Liver (tissue), 9 donors: ENCODE measurements around the gene MAL. TPM values are rescaled to one million over a fixed set of nuclear protein-coding genes. Genes with fewer than 3 reads are reported as not detected.

ENCODE experiments used
- DNase-seq: peaks from one replicate; pipeline ENCODE4 v3.0.0-alpha.2; 2017; ENCODE audit warnings: low spot score
- H3K27ac ChIP-seq, 2 donors: one replicate each; pipeline ENCODE4 v1.7.0; 2013; ENCODE audit warnings: inconsistent platforms in 2 of 2, low read length in 2 of 2, control low read depth in 1 of 2, low read depth in 1 of 2, mild to moderate bottlenecking in 1 of 2
- H3K27me3 ChIP-seq, 4 donors: one replicate each; pipeline versions ENCODE4 v1.6.1 to v1.7.0; 2013; ENCODE audit warnings: low read length in 3 of 4, inconsistent platforms in 1 of 4, mild to moderate bottlenecking in 1 of 4, moderate library complexity in 1 of 4; ENCODE audit not compliant: control insufficient read depth in 4 of 4, insufficient read depth in 4 of 4
- H3K36me3 ChIP-seq, 4 donors: one replicate each; pipeline versions ENCODE4 v1.6.1 to v1.7.0; 2013; ENCODE audit warnings: low read length in 3 of 4, mild to moderate bottlenecking in 3 of 4, low read depth in 1 of 4, moderate library complexity in 1 of 4; ENCODE audit not compliant: control insufficient read depth in 4 of 4, insufficient read depth in 3 of 4
- H3K4me1 ChIP-seq, 4 donors: one replicate each; pipeline versions ENCODE4 v1.6.1 to v1.7.0; 2013; ENCODE audit warnings: low read length in 3 of 4, mild to moderate bottlenecking in 3 of 4, moderate library complexity in 1 of 4; ENCODE audit not compliant: control insufficient read depth in 4 of 4, insufficient read depth in 4 of 4
- H3K4me3 ChIP-seq, 3 donors: one replicate each; pipeline versions ENCODE4 v1.6.1 to v1.7.0; 2013; ENCODE audit warnings: low read length in 3 of 3, control low read depth in 1 of 3, low read depth in 1 of 3, mild to moderate bottlenecking in 1 of 3
- H3K9ac ChIP-seq, 2 donors: one replicate each; pipeline ENCODE4 v1.7.0; 2013; ENCODE audit warnings: low read length in 2 of 2, mild to moderate bottlenecking in 2 of 2, moderate library complexity in 2 of 2, control low read depth in 1 of 2, low read depth in 1 of 2
- H3K9me3 ChIP-seq, 4 donors: one replicate each; pipeline versions ENCODE4 v1.6.1 to v1.7.0; 2013; ENCODE audit warnings: low read length in 3 of 4; ENCODE audit not compliant: control insufficient read depth in 4 of 4
- EGR1 ChIP-seq, 2 donors: IDR thresholded peaks; 2 replicates each; pipeline ENCODE4 v1.6.1; 2016 to 2018; ENCODE audit warnings: antibody characterized with exemption in 2 of 2, low read depth in 2 of 2
- FOXA1 ChIP-seq: IDR thresholded peaks from 2 replicates; pipeline ENCODE4 v1.6.1; 2016; ENCODE audit warnings: antibody characterized with exemption
- FOXA2 ChIP-seq: IDR thresholded peaks from 2 replicates; pipeline ENCODE4 v1.6.1; 2016; ENCODE audit warnings: antibody characterized with exemption
- GABPA ChIP-seq, 2 donors: IDR thresholded peaks in 1 of 2; conservative IDR thresholded peaks in 1 of 2; 2 replicates each; pipeline ENCODE4 v1.6.1; 2016; ENCODE audit warnings: antibody characterized with exemption in 2 of 2, mild to moderate bottlenecking in 1 of 2, moderate library complexity in 1 of 2
- HNF4A ChIP-seq, 2 donors: conservative IDR thresholded peaks; 2 replicates each; pipeline ENCODE4 v1.6.1; 2016; ENCODE audit warnings: antibody characterized with exemption in 2 of 2, mild to moderate bottlenecking in 2 of 2
- HNF4G ChIP-seq: IDR thresholded peaks from 2 replicates; pipeline ENCODE4 v1.6.1; 2016; ENCODE audit warnings: antibody characterized with exemption
- JUND ChIP-seq, 2 donors: IDR thresholded peaks; 2 replicates each; pipeline ENCODE4 v1.6.1; 2016; ENCODE audit warnings: antibody characterized with exemption in 2 of 2
- NR2F2 ChIP-seq: IDR thresholded peaks from 2 replicates; pipeline ENCODE4 v1.6.1; 2016; ENCODE audit warnings: antibody characterized with exemption
- RAD21 ChIP-seq, 2 donors: IDR thresholded peaks; 2 replicates each; pipeline ENCODE4 v1.6.1; 2016; ENCODE audit warnings: antibody characterized with exemption in 2 of 2, mild to moderate bottlenecking in 2 of 2
- RXRA ChIP-seq, 2 donors: IDR thresholded peaks; 2 replicates each; pipeline ENCODE4 v1.6.1; 2017 to 2018; ENCODE audit warnings: antibody characterized with exemption in 2 of 2, mild to moderate bottlenecking in 1 of 2
- SP1 ChIP-seq: IDR thresholded peaks from 2 replicates; pipeline ENCODE4 v1.6.1; 2018; ENCODE audit warnings: antibody characterized with exemption, mild to moderate bottlenecking
- TAF1 ChIP-seq: conservative IDR thresholded peaks from 2 replicates; pipeline ENCODE4 v1.6.1; 2016; ENCODE audit warnings: antibody characterized with exemption, mild to moderate bottlenecking
- YY1 ChIP-seq: IDR thresholded peaks from 2 replicates; pipeline ENCODE4 v1.6.1; 2016; ENCODE audit warnings: antibody characterized with exemption, mild to moderate bottlenecking
- WGBS: extraction: QIAGEN DNeasy Blood & Tissue Kit; methylation state at CpG from one replicate; pipeline ENCODE4 v1.1.7; 2013; 5-methylcytosine and 5-hydroxymethylcytosine counted together
- polyA plus RNA-seq, 2 donors: library from polyadenylated mRNA; stranded (reverse) in 1 of 2; unstranded in 1 of 2; fragments of 200-250 nt in 1 of 2; fragments of >200 nt in 1 of 2; fragmentation: Nextera tagmentation in 1 of 2; extraction: Ambion mirVana in 1 of 2; gene quantifications; one replicate each; pipeline versions ENCODE4 v1.2.1 to v1.2.3, GENCODE V29; 2013 to 2015
- total RNA-seq, 2 donors: library from RNA; depleted of rRNA; stranded (reverse); fragments of >200 nt; gene quantifications; one replicate each; pipeline ENCODE4 v1.2.3, GENCODE V29; 2014
- TF ChIP-seq, protein P1 (sequence below): IDR thresholded peaks from 2 replicates; pipeline ENCODE4 v1.6.1; 2016; ENCODE audit warnings: antibody characterized with exemption
- TF ChIP-seq, protein P2 (sequence below): fragments of 150-350 bp; IDR thresholded peaks from 2 replicates; pipeline ENCODE4 v1.5.1; 2017; ENCODE audit warnings: improper control_type of control experiment, low read depth, low read length; ENCODE audit not compliant: missing input control
- TF ChIP-seq, protein P3 (sequence below): IDR thresholded peaks from 2 replicates; pipeline ENCODE4 v1.6.1; 2016; ENCODE audit warnings: antibody characterized with exemption, mild to moderate bottlenecking
- TF ChIP-seq, protein P4 (sequence below): IDR thresholded peaks from 2 replicates; pipeline ENCODE4 v1.6.1; 2016; ENCODE audit warnings: antibody characterized with exemption
- TF ChIP-seq, protein P5 (sequence below): IDR thresholded peaks from 2 replicates; pipeline ENCODE4 v1.6.1; 2016; ENCODE audit warnings: antibody characterized with exemption
- donor health status: healthy.
- donor health status: healthy.
- donor health status: healthy.
- donor health status: healthy.
- donor health status: healthy.

Gene MAL
- total and polyA plus RNA-seq, 4 donors: 0.51 TPM; not detected in 3

DNA sequence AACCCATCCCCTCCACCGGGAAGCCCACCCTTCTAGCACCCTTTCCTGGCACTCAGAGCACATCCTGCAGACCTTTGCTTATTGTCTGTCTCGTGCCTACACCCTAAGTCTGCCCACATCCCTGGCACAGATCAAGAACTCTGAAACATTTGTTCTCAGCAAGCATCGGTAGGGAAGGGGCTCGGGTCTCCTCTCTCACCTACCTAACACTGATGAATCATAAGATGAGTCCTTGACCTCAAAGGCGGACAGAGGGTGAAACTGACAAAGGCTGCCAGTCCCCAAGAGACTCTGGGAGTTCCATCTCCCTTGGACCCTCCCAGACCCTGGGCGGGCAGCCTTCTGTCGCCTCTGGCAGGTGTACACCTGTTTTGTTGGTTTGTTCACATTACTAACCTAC lies 9.3 kb downstream of the MAL start:
- H3K4me3 ChIP-seq: no peak overlapping the region
- H3K27ac ChIP-seq: no peak overlapping the region
- H3K36me3 ChIP-seq: no peaks in the 10 kb centered on the region
- TF ChIP-seq, protein P1, sequence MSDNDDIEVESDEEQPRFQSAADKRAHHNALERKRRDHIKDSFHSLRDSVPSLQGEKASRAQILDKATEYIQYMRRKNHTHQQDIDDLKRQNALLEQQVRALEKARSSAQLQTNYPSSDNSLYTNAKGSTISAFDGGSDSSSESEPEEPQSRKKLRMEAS: no peak
- TF ChIP-seq, protein P2, sequence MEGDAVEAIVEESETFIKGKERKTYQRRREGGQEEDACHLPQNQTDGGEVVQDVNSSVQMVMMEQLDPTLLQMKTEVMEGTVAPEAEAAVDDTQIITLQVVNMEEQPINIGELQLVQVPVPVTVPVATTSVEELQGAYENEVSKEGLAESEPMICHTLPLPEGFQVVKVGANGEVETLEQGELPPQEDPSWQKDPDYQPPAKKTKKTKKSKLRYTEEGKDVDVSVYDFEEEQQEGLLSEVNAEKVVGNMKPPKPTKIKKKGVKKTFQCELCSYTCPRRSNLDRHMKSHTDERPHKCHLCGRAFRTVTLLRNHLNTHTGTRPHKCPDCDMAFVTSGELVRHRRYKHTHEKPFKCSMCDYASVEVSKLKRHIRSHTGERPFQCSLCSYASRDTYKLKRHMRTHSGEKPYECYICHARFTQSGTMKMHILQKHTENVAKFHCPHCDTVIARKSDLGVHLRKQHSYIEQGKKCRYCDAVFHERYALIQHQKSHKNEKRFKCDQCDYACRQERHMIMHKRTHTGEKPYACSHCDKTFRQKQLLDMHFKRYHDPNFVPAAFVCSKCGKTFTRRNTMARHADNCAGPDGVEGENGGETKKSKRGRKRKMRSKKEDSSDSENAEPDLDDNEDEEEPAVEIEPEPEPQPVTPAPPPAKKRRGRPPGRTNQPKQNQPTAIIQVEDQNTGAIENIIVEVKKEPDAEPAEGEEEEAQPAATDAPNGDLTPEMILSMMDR: no peak
- TF ChIP-seq, protein P3, sequence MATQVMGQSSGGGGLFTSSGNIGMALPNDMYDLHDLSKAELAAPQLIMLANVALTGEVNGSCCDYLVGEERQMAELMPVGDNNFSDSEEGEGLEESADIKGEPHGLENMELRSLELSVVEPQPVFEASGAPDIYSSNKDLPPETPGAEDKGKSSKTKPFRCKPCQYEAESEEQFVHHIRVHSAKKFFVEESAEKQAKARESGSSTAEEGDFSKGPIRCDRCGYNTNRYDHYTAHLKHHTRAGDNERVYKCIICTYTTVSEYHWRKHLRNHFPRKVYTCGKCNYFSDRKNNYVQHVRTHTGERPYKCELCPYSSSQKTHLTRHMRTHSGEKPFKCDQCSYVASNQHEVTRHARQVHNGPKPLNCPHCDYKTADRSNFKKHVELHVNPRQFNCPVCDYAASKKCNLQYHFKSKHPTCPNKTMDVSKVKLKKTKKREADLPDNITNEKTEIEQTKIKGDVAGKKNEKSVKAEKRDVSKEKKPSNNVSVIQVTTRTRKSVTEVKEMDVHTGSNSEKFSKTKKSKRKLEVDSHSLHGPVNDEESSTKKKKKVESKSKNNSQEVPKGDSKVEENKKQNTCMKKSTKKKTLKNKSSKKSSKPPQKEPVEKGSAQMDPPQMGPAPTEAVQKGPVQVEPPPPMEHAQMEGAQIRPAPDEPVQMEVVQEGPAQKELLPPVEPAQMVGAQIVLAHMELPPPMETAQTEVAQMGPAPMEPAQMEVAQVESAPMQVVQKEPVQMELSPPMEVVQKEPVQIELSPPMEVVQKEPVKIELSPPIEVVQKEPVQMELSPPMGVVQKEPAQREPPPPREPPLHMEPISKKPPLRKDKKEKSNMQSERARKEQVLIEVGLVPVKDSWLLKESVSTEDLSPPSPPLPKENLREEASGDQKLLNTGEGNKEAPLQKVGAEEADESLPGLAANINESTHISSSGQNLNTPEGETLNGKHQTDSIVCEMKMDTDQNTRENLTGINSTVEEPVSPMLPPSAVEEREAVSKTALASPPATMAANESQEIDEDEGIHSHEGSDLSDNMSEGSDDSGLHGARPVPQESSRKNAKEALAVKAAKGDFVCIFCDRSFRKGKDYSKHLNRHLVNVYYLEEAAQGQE: no peak
- TF ChIP-seq FOXA2 (no peak), HNF4G (no peak), FOXA1 (no peak), TAF1 (no peak), RXRA (IDR thresholded peaks at IDR 0.05) (no peak), GABPA (IDR thresholded peaks at IDR 0.05 in 1 of 2, conservative IDR thresholded peaks at IDR 0.05 in 1 of 2) (no peak), YY1 (no peak), NR2F2 (no peak), RAD21 (IDR thresholded peaks at IDR 0.05) (no peak)
- TF ChIP-seq, protein P4, sequence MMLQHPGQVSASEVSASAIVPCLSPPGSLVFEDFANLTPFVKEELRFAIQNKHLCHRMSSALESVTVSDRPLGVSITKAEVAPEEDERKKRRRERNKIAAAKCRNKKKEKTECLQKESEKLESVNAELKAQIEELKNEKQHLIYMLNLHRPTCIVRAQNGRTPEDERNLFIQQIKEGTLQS: no peak
- TF ChIP-seq, protein P5, sequence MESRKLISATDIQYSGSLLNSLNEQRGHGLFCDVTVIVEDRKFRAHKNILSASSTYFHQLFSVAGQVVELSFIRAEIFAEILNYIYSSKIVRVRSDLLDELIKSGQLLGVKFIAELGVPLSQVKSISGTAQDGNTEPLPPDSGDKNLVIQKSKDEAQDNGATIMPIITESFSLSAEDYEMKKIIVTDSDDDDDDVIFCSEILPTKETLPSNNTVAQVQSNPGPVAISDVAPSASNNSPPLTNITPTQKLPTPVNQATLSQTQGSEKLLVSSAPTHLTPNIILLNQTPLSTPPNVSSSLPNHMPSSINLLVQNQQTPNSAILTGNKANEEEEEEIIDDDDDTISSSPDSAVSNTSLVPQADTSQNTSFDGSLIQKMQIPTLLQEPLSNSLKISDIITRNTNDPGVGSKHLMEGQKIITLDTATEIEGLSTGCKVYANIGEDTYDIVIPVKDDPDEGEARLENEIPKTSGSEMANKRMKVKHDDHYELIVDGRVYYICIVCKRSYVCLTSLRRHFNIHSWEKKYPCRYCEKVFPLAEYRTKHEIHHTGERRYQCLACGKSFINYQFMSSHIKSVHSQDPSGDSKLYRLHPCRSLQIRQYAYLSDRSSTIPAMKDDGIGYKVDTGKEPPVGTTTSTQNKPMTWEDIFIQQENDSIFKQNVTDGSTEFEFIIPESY: no peak
- peaks cover 0 to 4% (median 1%) of the 10 kb centered on the region in 4 donors for H3K27me3 ChIP-seq
- no peaks in the 10 kb centered on the region for H3K4me1 ChIP-seq
- DNase-seq: no peak
- WGBS: 68% methylated on average over 7 of the region's 7 CpGs
- H3K9me3 ChIP-seq: no peaks in the 10 kb centered on the region
- H3K9ac ChIP-seq: no peak overlapping the region

DNA sequence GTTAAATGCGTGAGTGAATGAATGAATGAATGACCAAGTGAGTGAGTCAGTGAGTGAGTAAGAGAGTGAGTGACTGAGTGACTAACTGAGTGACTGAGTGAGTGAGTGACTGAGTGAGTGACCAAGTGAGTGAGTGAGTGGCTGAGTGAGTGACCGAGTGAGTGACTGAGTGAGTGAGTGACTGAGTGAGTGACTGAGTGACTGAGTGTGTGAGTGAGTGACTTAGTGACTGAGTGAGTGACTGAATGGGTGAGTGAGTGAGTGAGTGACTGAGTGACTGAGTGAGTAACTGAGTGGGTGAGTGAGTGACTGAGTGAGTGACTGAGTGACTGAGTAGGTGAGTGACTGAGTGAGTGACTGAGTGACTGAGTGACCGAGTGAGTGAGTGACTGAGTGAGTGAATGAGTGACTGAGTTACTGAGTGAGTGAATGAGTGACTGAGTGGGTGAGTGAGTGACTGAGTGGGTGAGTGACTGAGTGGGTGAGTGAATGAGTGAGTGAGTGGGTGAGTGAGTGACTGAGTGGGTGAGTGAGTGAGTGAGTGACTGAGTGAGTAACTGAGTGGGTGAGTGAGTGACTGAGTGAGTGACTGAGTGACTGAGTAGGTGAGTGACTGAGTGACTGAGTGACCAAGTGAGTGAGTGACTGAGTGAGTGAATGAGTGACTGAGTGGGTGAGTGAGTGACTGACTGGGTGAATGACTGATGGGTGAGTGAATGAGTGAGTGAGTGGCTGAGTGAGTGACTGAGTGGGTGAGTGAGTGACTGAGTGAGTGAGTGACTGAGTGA lies 11.3 kb downstream of the MAL start:
- Histone ChIP-seq H3K4me1 (no peaks in the 10 kb centered on the region), H3K9me3 (no peaks in the 10 kb centered on the region), H3K9ac (no peak overlapping the region), H3K27me3 (peaks cover 0 to 2% (median 0%) of the 10 kb centered on the region in 4 donors), H3K27ac (no peak overlapping the region), H3K4me3 (no peak overlapping the region), H3K36me3 (no peaks in the 10 kb centered on the region)
- 92% methylated on average over 3 of the region's 3 CpGs for WGBS
- no peak for DNase-seq
- no peak for TF ChIP-seq FOXA1
- no peak for TF ChIP-seq JUND (IDR thresholded peaks at IDR 0.05)
- TF ChIP-seq SP1: no peak
- TF ChIP-seq, protein P1: no peak
- no peak for TF ChIP-seq GABPA (IDR thresholded peaks at IDR 0.05 in 1 of 2, conservative IDR thresholded peaks at IDR 0.05 in 1 of 2)
- TF ChIP-seq HNF4A (conservative IDR thresholded peaks at IDR 0.05): no peak
- TF ChIP-seq, protein P4: no peak
- TF ChIP-seq HNF4G: no peak
- no peak for TF ChIP-seq TAF1
- no peak for TF ChIP-seq EGR1 (IDR thresholded peaks at IDR 0.05; ENCODE audit: low read depth in 2 of 2)
- TF ChIP-seq, protein P2: no peak
- no peak for TF ChIP-seq YY1
- no peak for TF ChIP-seq RAD21 (IDR thresholded peaks at IDR 0.05)
- no peak for TF ChIP-seq FOXA2
